ENCODE results near the gene C2orf69. TPM values are rescaled to one million over a fixed set of nuclear protein-coding genes. Genes with fewer than 3 reads are reported as not detected.

The C2orf69 gene
- total RNA-seq, 1 experiment from 2014 or later, result 21.1 TPM

DNA sequence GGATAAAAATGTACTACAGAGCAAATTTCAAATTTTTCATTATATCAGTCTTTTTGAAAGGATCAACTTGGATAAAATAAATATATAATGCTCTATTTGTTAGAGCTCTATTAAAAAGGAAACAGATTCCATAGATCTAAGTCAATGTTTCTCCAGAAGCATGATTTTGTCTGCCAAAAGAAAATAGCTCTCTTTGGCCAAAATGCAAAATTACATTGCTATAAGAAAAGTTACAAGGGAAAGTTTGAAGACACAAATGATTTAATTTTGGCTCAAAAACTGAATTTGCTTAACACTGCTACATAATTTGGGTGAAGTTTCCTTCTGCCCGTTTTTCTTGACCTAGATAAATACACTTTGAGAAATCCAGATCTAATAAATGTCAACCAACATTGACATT lies 15.7 kb downstream of the C2orf69 start:
- H3K9me2 ChIP-seq (replicated peaks; ENCODE audit: insufficient read depth, low read length), result no peaks in the 10 kb centered on the region
- H2AFZ ChIP-seq (ENCODE audit: low read length), result no peak overlapping the region
- no peaks in the 10 kb centered on the region for H3K4me1 ChIP-seq (ENCODE audit: low read length)
- DNase-seq, result no peak
- no peak overlapping the region for H3K9ac ChIP-seq (ENCODE audit: low read length)
- H3K4me3 ChIP-seq (ENCODE audit: low read length), result no peak overlapping the region
- peaks cover 48% of the 10 kb centered on the region; the same call in 1 of the 2 replicates for H3K36me3 ChIP-seq (ENCODE audit: insufficient read depth, low read length)
- H3K27ac ChIP-seq (ENCODE audit: low read length), result no peak overlapping the region
- H3K27me3 ChIP-seq (ENCODE audit: low read length), result no peaks in the 10 kb centered on the region
- no peak overlapping the region for H3K4me2 ChIP-seq (ENCODE audit: low read depth, low read length, poor library complexity, severe bottlenecking)
- 0 out of 2 replicates have a peak, but pooled peaks cover 7% of the 10 kb centered on the region for H4K20me1 ChIP-seq (ENCODE audit: insufficient read depth, low read depth, low read length)
- no peaks in the 10 kb centered on the region for H3K9me3 ChIP-seq (ENCODE audit: low read length)
- peaks cover 90% of the 10 kb centered on the region for H3K79me2 ChIP-seq (ENCODE audit: low read length)

DNA sequence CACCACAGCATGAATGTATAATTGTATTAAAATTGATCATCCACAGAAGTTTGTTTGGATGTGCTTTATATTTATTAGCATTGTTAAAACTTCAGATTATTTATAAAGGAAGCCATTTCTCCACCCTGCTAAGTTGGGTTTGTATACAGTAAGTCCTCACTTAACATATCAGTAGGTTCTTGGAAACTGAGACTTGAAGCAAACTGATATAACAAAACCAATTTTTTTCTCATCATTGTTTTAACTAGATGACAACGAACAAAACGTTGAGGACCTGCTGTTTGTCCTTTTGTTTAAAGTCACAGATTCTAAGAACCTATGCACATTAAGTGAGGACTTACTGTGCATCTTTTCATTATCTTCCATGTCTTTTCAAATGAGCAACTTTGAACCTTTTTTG lies 17.1 kb downstream of the C2orf69 start:
- Histone ChIP-seq H3K27ac (ENCODE audit: low read length) (no peak overlapping the region), H3K9me2 (replicated peaks; ENCODE audit: insufficient read depth, low read length) (no peaks in the 10 kb centered on the region), H3K27me3 (ENCODE audit: low read length) (no peaks in the 10 kb centered on the region), H3K4me3 (ENCODE audit: low read length) (no peak overlapping the region), H3K4me1 (ENCODE audit: low read length) (no peaks in the 10 kb centered on the region), H4K20me1 (ENCODE audit: insufficient read depth, low read depth, low read length) (0 out of 2 replicates have a peak, but pooled peaks cover 7% of the 10 kb centered on the region), H3K9ac (ENCODE audit: low read length) (no peak overlapping the region), H3K4me2 (ENCODE audit: low read depth, low read length, poor library complexity, severe bottlenecking) (no peak overlapping the region), H3K36me3 (ENCODE audit: insufficient read depth, low read length) (peaks cover 55% of the 10 kb centered on the region; the same call in 1 of the 2 replicates), H3K79me2 (ENCODE audit: low read length) (peaks cover 84% of the 10 kb centered on the region), H2AFZ (ENCODE audit: low read length) (no peak overlapping the region), H3K9me3 (ENCODE audit: low read length) (no peaks in the 10 kb centered on the region)
- no peak for DNase-seq

DNA sequence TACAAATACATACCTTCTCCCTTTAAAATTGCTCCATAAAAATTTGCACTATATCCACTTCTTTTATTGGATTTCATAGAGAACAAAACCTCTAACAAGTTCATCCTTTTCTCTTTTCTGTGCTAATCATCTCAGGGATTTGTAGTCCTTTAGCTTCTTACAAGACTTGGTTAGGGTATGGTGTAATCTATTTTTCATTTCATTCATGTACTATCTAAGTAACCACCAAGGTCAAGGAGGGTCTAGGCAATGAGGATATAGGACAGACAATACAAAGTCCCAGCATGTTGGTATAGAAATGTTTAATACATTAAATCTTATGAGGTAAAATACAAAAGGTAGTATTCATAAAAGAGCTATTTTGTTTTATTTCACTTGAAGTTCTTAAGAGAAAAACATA lies 17.5 kb downstream of the C2orf69 start:
- Histone ChIP-seq H3K27ac (ENCODE audit: low read length) (no peak overlapping the region), H3K36me3 (ENCODE audit: insufficient read depth, low read length) (peaks cover 59% of the 10 kb centered on the region; the same call in 1 of the 2 replicates), H3K9ac (ENCODE audit: low read length) (no peak overlapping the region), H3K79me2 (ENCODE audit: low read length) (peaks cover 84% of the 10 kb centered on the region), H3K9me3 (ENCODE audit: low read length) (no peaks in the 10 kb centered on the region), H3K4me1 (ENCODE audit: low read length) (no peaks in the 10 kb centered on the region), H4K20me1 (ENCODE audit: insufficient read depth, low read depth, low read length) (0 out of 2 replicates have a peak, but pooled peaks cover 4% of the 10 kb centered on the region), H3K4me2 (ENCODE audit: low read depth, low read length, poor library complexity, severe bottlenecking) (no peak overlapping the region), H2AFZ (ENCODE audit: low read length) (no peak overlapping the region), H3K4me3 (ENCODE audit: low read length) (no peak overlapping the region), H3K9me2 (replicated peaks; ENCODE audit: insufficient read depth, low read length) (no peaks in the 10 kb centered on the region), H3K27me3 (ENCODE audit: low read length) (no peaks in the 10 kb centered on the region)
- no peak for DNase-seq

DNA sequence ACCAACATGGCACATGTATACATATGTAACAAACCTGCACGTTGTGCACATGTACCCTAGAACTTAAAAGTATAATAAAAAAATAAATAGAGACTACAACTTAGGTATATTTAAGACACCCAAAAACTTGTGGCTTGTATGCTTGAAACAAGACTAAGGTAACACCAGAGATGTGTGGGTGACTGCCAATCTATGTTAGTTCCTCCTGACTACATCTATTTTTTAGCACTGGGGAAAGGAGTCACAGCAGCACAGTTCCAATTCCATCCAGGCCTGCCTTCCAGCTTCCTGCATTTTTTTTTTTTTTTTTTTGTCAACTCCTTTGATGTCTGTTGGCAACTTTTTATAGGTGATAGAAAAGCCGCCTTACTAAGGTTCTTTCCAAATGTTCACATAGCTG lies 18.2 kb downstream of the C2orf69 start:
- Histone ChIP-seq H3K9me3 (ENCODE audit: low read length) (no peaks in the 10 kb centered on the region), H3K27me3 (ENCODE audit: low read length) (no peaks in the 10 kb centered on the region), H3K36me3 (ENCODE audit: insufficient read depth, low read length) (peaks cover 62% of the 10 kb centered on the region; the same call in 1 of the 2 replicates), H3K9me2 (replicated peaks; ENCODE audit: insufficient read depth, low read length) (no peaks in the 10 kb centered on the region), H3K79me2 (ENCODE audit: low read length) (peaks cover 79% of the 10 kb centered on the region), H3K4me2 (ENCODE audit: low read depth, low read length, poor library complexity, severe bottlenecking) (no peak overlapping the region), H3K9ac (ENCODE audit: low read length) (no peak overlapping the region), H4K20me1 (ENCODE audit: insufficient read depth, low read depth, low read length) (no peaks in the 10 kb centered on the region), H3K4me3 (ENCODE audit: low read length) (no peak overlapping the region), H3K27ac (ENCODE audit: low read length) (no peak overlapping the region), H2AFZ (ENCODE audit: low read length) (no peak overlapping the region), H3K4me1 (ENCODE audit: low read length) (no peaks in the 10 kb centered on the region)
- DNase-seq, result no peak

DNA sequence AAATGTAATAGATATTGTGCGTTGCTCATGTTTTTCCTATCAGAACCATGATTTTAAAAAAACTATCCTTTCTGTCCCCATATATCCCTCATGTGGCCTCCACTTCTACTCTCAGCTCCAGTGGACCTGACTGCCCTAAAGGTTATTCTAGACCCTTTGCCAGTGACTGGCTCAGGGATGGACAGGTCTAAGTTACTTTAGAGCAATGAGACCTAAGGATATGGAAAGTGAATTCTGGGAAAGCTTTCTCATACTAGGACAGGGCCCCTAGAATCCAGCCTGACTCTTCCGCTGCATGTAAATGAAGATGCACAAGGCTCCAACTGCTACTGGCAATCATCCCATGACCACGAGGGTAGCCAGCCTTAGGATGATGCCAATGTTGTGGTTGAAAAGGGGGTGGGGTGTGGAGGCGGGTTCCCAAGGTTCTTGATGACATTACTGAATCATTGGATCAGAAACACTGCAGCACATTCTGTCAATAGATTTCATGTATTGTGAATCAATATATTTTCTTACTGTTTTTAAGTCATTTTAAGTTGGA lies 21.3 kb downstream of the C2orf69 start:
- peaks cover 48% of the 10 kb centered on the region; the same call in 1 of the 2 replicates for H3K36me3 ChIP-seq (ENCODE audit: insufficient read depth, low read length)
- peaks cover 59% of the 10 kb centered on the region for H3K79me2 ChIP-seq (ENCODE audit: low read length)
- H2AFZ ChIP-seq (ENCODE audit: low read length), result no peak overlapping the region
- H3K27ac ChIP-seq (ENCODE audit: low read length), result no peak overlapping the region
- no peaks in the 10 kb centered on the region for H4K20me1 ChIP-seq (ENCODE audit: insufficient read depth, low read depth, low read length)
- H3K27me3 ChIP-seq (ENCODE audit: low read length), result no peaks in the 10 kb centered on the region
- no peak overlapping the region for H3K4me2 ChIP-seq (ENCODE audit: low read depth, low read length, poor library complexity, severe bottlenecking)
- no peaks in the 10 kb centered on the region for H3K9me2 ChIP-seq (replicated peaks; ENCODE audit: insufficient read depth, low read length)
- no peaks in the 10 kb centered on the region for H3K9me3 ChIP-seq (ENCODE audit: low read length)
- H3K9ac ChIP-seq (ENCODE audit: low read length), result no peak overlapping the region
- no peaks in the 10 kb centered on the region for H3K4me1 ChIP-seq (ENCODE audit: low read length)
- no peak for DNase-seq
- H3K4me3 ChIP-seq (ENCODE audit: low read length), result no peak overlapping the region

DNA sequence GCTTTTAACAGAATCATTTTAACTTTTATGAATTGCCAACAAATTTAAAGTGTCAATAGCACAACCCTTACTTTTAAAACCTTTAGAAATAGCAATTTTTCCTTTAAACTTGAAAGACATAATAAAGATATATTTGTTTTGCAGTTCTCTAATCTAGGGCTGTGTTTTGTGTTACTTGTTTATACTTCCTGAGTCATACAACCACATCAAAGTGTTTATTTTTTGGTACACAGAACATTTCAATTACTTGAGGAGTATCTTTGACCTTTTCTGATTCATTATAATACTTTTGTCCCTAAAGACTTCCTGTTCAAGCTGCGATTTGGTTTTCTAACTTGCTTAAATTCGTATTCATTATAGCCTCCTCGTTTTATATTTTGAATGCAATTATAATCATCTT lies 22.4 kb downstream of the C2orf69 start:
- H3K79me2 ChIP-seq (ENCODE audit: low read length), result peaks cover 52% of the 10 kb centered on the region
- no peak overlapping the region for H3K27ac ChIP-seq (ENCODE audit: low read length)
- no peak overlapping the region for H3K4me2 ChIP-seq (ENCODE audit: low read depth, low read length, poor library complexity, severe bottlenecking)
- H3K9me3 ChIP-seq (ENCODE audit: low read length), result no peaks in the 10 kb centered on the region
- H3K27me3 ChIP-seq (ENCODE audit: low read length), result no peaks in the 10 kb centered on the region
- peaks cover 46% of the 10 kb centered on the region; the same call in 1 of the 2 replicates for H3K36me3 ChIP-seq (ENCODE audit: insufficient read depth, low read length)
- H2AFZ ChIP-seq (ENCODE audit: low read length), result no peak overlapping the region
- no peak for DNase-seq
- no peaks in the 10 kb centered on the region for H4K20me1 ChIP-seq (ENCODE audit: insufficient read depth, low read depth, low read length)
- H3K4me3 ChIP-seq (ENCODE audit: low read length), result no peak overlapping the region
- no peak overlapping the region for H3K9ac ChIP-seq (ENCODE audit: low read length)
- H3K9me2 ChIP-seq (replicated peaks; ENCODE audit: insufficient read depth, low read length), result no peaks in the 10 kb centered on the region
- H3K4me1 ChIP-seq (ENCODE audit: low read length), result no peaks in the 10 kb centered on the region

DNA sequence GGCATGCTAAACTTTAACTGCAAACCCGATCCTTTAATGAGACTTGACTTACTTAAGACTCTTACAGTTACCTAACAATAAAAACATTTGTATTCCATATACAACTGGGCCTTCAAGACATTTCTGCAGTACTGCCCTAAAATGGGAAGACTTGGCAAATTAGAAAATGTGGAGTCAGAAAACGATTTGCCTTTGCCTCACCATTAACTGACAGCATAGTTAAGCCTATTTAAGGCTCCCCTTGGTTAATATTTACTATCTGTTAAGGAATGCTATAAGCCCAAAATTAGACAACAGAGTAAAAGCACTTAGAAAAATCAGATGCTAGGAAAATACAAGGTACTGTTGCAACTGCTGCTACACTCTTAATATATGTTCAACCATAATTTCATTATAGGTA lies 25.5 kb downstream of the C2orf69 start:
- no peak overlapping the region for H3K4me2 ChIP-seq (ENCODE audit: low read depth, low read length, poor library complexity, severe bottlenecking)
- H3K79me2 ChIP-seq (ENCODE audit: low read length), result peaks cover 42% of the 10 kb centered on the region
- H4K20me1 ChIP-seq (ENCODE audit: insufficient read depth, low read depth, low read length), result no peaks in the 10 kb centered on the region
- H3K9ac ChIP-seq (ENCODE audit: low read length), result no peak overlapping the region
- H2AFZ ChIP-seq (ENCODE audit: low read length), result no peak overlapping the region
- H3K9me3 ChIP-seq (ENCODE audit: low read length), result no peaks in the 10 kb centered on the region
- H3K36me3 ChIP-seq (ENCODE audit: insufficient read depth, low read length), result peaks cover 39% of the 10 kb centered on the region; the same call in 1 of the 2 replicates
- DNase-seq, result no peak
- no peak overlapping the region for H3K4me3 ChIP-seq (ENCODE audit: low read length)
- H3K9me2 ChIP-seq (replicated peaks; ENCODE audit: insufficient read depth, low read length), result no peaks in the 10 kb centered on the region
- H3K4me1 ChIP-seq (ENCODE audit: low read length), result no peaks in the 10 kb centered on the region
- no peaks in the 10 kb centered on the region for H3K27me3 ChIP-seq (ENCODE audit: low read length)
- H3K27ac ChIP-seq (ENCODE audit: low read length), result no peak overlapping the region

DNA sequence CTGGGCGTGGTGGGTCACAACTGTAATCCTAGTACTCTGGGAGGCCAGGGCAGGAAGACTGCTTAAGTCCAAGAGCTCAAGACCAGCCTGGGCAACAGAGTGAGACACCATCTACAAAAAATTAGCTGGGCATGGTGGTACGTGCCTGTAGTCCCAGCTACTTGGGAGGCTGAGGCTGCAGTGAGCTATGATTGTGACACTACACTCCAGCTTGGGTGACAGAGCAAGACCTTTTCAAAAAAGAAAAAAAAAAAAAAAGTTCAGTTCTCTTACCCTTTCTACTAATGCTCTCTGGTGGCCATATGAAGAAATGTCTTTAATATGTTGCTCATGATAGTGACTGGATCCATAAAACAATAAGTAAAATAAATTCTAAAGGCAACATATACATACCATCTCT lies 29.3 kb downstream of the C2orf69 start:
- H3K4me1 ChIP-seq (ENCODE audit: low read length), result no peaks in the 10 kb centered on the region
- no peak overlapping the region for H3K9ac ChIP-seq (ENCODE audit: low read length)
- H4K20me1 ChIP-seq (ENCODE audit: insufficient read depth, low read depth, low read length), result no peaks in the 10 kb centered on the region
- H3K4me2 ChIP-seq (ENCODE audit: low read depth, low read length, poor library complexity, severe bottlenecking), result no peak overlapping the region
- no peaks in the 10 kb centered on the region for H3K27me3 ChIP-seq (ENCODE audit: low read length)
- DNase-seq, result peak; percentile 88
- no peaks in the 10 kb centered on the region for H3K9me2 ChIP-seq (replicated peaks; ENCODE audit: insufficient read depth, low read length)
- peaks cover 59% of the 10 kb centered on the region for H3K79me2 ChIP-seq (ENCODE audit: low read length)
- H3K27ac ChIP-seq (ENCODE audit: low read length), result no peak overlapping the region
- no peaks in the 10 kb centered on the region for H3K9me3 ChIP-seq (ENCODE audit: low read length)
- no peak overlapping the region for H3K4me3 ChIP-seq (ENCODE audit: low read length)
- H2AFZ ChIP-seq (ENCODE audit: low read length), result no peak overlapping the region
- H3K36me3 ChIP-seq (ENCODE audit: insufficient read depth, low read length), result peaks cover 39% of the 10 kb centered on the region; the same call in 1 of the 2 replicates
